Immature natural killer cell (primary cell): ENCODE results near the gene PHLDB2. TPM values are rescaled to one million over a fixed set of nuclear protein-coding genes. Genes with fewer than 3 reads are reported as not detected.
"Not testable (repeated sequence)": the region's sequence is repeated elsewhere in the genome, so short reads cannot be mapped to it uniquely, and the experiment has no call there.

Experiments
- DNase-seq, 3 donors: peaks; one replicate each; pipeline ENCODE4 v3.0.0; 2022; ENCODE audit warnings: mixed read lengths in 1 of 3
- H3K27ac Mint-ChIP-seq, 6 donors: one replicate each; pipeline ENCODE4 v1.8.0; 2020; ENCODE audit warnings: mixed read lengths in 6 of 6, mild to moderate bottlenecking in 5 of 6, inconsistent platforms in 4 of 6, moderate library complexity in 3 of 6
- H3K27me3 Mint-ChIP-seq, 3 donors: one replicate each; pipeline ENCODE4 v1.8.0; 2020 to 2021; ENCODE audit warnings: low read depth in 3 of 3, mild to moderate bottlenecking in 3 of 3, mixed read lengths in 3 of 3, moderate library complexity in 3 of 3, inconsistent platforms in 1 of 3
- H3K36me3 Mint-ChIP-seq, 3 donors: one replicate each; pipeline ENCODE4 v1.8.0; 2020; ENCODE audit warnings: mixed read lengths in 3 of 3, inconsistent platforms in 2 of 3, mild to moderate bottlenecking in 2 of 3
- H3K4me1 Mint-ChIP-seq, 2 donors: one replicate each; pipeline ENCODE4 v1.8.0; 2020; ENCODE audit warnings: inconsistent platforms in 2 of 2, mild to moderate bottlenecking in 2 of 2, mixed read lengths in 2 of 2, moderate library complexity in 1 of 2
- H3K4me3 Mint-ChIP-seq, 5 donors: one replicate each; pipeline ENCODE4 v1.8.0; 2020; ENCODE audit warnings: mild to moderate bottlenecking in 5 of 5, mixed read lengths in 5 of 5, inconsistent platforms in 3 of 5, moderate library complexity in 3 of 5
- H3K9me3 Mint-ChIP-seq, 6 donors: one replicate each; pipeline ENCODE4 v1.8.0; 2020; ENCODE audit warnings: mild to moderate bottlenecking in 6 of 6, mixed read lengths in 6 of 6, inconsistent platforms in 4 of 6, moderate library complexity in 3 of 6
- polyA plus RNA-seq, 3 donors: library from polyadenylated mRNA; unstranded; fragments of 300-500 nt; fragmentation: Illumina TruSeq; gene quantifications; one replicate each; pipeline ENCODE4 v1.2.3, GENCODE V29; 2021

Gene PHLDB2
- 10 to 100 TPM in 2 of 3 donors, 1 to 10 TPM in 1; 8.2 to 24.8 (median 11.2) TPM for polyA plus RNA-seq

DNA sequence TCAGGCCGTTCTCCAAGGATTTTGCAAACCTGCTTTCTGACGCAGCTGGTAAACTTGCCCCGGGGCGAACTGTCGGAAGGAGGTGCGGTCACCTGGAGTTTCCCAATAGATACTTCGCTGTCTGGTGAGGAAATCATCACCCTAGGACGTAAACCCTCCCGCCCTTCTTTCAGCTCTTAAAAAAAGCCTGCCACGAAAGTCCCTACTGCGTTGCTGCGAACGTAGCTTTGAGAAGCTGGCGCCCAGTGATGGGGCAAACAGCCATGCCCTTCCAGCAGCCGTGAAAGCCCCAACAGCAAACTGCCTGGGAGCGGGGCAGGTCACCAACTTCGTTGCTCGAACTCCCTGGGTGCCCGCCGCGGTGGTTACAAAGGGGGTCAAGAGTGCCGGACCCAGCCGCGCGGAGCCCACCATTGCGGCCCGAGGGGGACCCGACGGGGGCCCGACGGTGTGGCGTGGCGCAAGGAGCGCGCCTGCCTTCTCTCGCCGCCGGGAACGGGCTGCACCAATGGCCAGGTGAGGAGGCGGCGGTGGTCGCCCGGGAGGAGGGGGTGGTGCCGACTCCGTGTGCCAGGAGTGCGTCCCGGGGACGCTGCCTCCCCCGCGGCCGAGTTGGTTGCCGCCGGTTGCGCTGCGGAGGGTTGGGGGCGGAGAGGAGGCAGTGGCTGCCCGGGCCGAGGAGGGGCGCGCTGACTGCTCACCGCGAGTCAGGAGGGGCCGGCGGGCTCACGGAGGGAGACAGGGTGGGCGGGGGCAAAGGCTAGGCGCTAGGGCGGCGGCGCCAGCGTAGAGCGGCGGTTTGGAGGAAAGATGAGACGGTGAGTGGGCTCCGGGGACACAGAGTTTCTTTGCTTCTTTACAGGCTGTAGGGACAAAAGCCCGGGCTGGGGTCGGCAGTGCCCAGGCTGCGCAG is at the start of gene PHLDB2:
Gene PHLDB2 (plus strand): TSS at position 205 of the 913 bp plus-strand sequence. CDS start 24,813 bp downstream, outside the sequence.
- Mint-ChIP-seq H3K27ac (peak within 1 kb of the TSS; percentile 88 to 97 (median 96)), H3K36me3 (peaks cover 0 to 3% (median 0%) of the 10 kb centered on the region in 3 donors), H3K9me3 (no peaks in the 10 kb centered on the region), H3K4me3 (peak within 1 kb of the TSS; percentile 98 to 99 (median 98)), H3K27me3 (peaks cover 0 to 11% (median 5%) of the 10 kb centered on the region in 3 donors), H3K4me1 (peaks cover 51 to 52% of the 10 kb centered on the region in 2 donors)
- DNase-seq = peak; percentile 75 to 79 (median 76)

- no peak for DNase-seq
- Mint-ChIP-seq H3K27me3 (no peaks in the 10 kb centered on the region), H3K4me3 (no peak overlapping the region), H3K36me3 (peaks cover 0 to 7% (median 6%) of the 10 kb centered on the region in 3 donors), H3K4me1 (no peaks in the 10 kb centered on the region), H3K27ac (no peak overlapping the region), H3K9me3 (peaks cover 0 to 9% (median 0%) of the 10 kb centered on the region in 6 donors)
Measured at GRCh38 chr3:111810909-111811308, 48.2 kb upstream of the PHLDB2 start.

- Mint-ChIP-seq H3K9me3 (peaks cover 0 to 9% (median 2%) of the 10 kb centered on the region in 6 donors), H3K27me3 (no peaks in the 10 kb centered on the region), H3K36me3 (peaks cover 0 to 8% (median 7%) of the 10 kb centered on the region in 3 donors), H3K27ac (no peak overlapping the region), H3K4me3 (no peak overlapping the region), H3K4me1 (no peaks in the 10 kb centered on the region)
- no peak for DNase-seq
Measured at GRCh38 chr3:111811811-111812210, 47.3 kb upstream of the PHLDB2 start.

- H3K27me3 Mint-ChIP-seq = no peaks in the 10 kb centered on the region
- DNase-seq = no peak
- no peaks in the 10 kb centered on the region for H3K4me1 Mint-ChIP-seq
- peaks cover 0 to 9% (median 4%) of the 10 kb centered on the region in 6 donors for H3K9me3 Mint-ChIP-seq
- no peak overlapping the region for H3K4me3 Mint-ChIP-seq
- peaks cover 0 to 12% (median 7%) of the 10 kb centered on the region in 3 donors for H3K36me3 Mint-ChIP-seq
- H3K27ac Mint-ChIP-seq = no peak overlapping the region
Measured at GRCh38 chr3:111812701-111813100, 46.4 kb upstream of the PHLDB2 start.

DNA sequence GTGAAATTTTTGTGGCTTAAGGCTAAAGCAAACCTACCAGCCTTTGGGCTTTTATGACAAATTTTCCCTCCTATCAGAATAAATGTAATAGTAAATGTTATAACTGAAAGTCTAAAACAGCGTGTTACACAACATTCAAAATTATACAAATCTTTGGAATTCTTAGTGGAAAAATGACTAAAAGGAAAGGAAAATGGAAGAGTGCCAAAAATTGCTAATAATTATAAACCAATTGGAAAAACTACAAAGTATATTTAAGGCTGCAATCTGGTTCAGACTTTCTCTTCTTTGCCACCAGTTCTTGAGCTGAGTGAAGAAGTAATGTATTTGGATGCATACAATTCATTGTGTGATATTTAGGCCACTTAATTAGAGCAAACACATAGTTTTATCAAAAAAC is 45.6 kb upstream of the PHLDB2 start:
- Mint-ChIP-seq H3K4me3 (no peak overlapping the region), H3K27ac (no peak overlapping the region), H3K27me3 (no peaks in the 10 kb centered on the region), H3K36me3 (peaks cover 0 to 12% (median 7%) of the 10 kb centered on the region in 3 donors), H3K9me3 (peaks cover 0 to 9% (median 4%) of the 10 kb centered on the region in 6 donors), H3K4me1 (no peaks in the 10 kb centered on the region)
- DNase-seq = no peak

DNA sequence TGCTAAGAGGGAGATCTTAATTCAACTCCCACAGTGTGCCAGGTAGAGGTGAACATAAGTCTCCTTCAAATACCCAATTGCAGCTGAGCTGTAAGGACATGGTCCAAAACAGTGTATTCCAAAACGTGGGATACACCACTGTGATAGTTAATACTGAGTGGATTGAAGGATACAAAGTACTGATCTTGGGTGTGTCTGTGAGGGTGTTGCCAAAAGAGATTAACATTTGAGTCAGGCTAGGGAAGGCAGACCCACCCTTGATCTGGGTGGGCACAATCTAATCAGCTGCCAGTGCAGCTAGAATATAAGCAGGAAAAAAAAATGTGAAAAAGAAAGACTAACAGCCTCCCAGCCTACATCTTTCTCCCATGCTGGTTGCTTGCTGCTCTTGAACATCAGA is 45.1 kb upstream of the PHLDB2 start:
- Mint-ChIP-seq H3K27me3 (no peaks in the 10 kb centered on the region), H3K4me3 (no peak overlapping the region), H3K9me3 (peaks cover 0 to 9% (median 4%) of the 10 kb centered on the region in 6 donors), H3K27ac (no peak overlapping the region), H3K4me1 (no peaks in the 10 kb centered on the region), H3K36me3 (peaks cover 0 to 12% (median 7%) of the 10 kb centered on the region in 3 donors)
- DNase-seq = no peak

GRCh38 chr3:111816771-111817170 is 42.3 kb upstream of the PHLDB2 start:
- H3K27me3 Mint-ChIP-seq, H3K4me1 Mint-ChIP-seq, H3K4me3 Mint-ChIP-seq, DNase-seq, H3K27ac Mint-ChIP-seq: not testable (repeated sequence)
- Mint-ChIP-seq H3K9me3 (peaks cover 2 to 22% (median 5%) of the 10 kb centered on the region in 6 donors), H3K36me3 (peaks cover 7 to 16% (median 7%) of the 10 kb centered on the region in 3 donors)

DNA sequence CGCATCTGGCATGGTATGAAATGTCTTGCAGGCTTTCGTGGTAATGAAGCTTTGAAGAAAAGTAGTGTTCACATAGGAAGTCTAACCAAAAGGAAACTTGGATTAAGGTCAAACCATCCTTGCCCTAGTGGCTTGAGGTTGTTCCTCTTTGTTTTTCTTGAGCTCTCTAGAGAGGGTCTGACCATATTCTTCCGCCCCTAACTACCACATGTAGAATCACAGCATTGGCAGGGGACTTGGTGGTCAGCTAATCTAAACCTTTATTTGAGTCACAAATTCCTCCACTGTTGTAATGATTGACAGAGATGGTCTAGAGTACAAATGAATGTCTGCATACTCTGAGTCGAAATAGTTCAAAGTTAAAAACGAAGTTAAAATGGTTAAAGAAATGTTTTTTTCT is 39.1 kb upstream of the PHLDB2 start:
- Mint-ChIP-seq H3K4me1 (no peaks in the 10 kb centered on the region), H3K4me3 (no peak overlapping the region), H3K9me3 (peaks cover 2 to 22% (median 5%) of the 10 kb centered on the region in 6 donors), H3K27ac (no peak overlapping the region), H3K36me3 (peaks cover 7 to 16% (median 7%) of the 10 kb centered on the region in 3 donors), H3K27me3 (peaks cover 0 to 3% (median 2%) of the 10 kb centered on the region in 3 donors)
- DNase-seq = no peak

- no peak overlapping the region for H3K4me3 Mint-ChIP-seq
- H3K27ac Mint-ChIP-seq = no peak overlapping the region
- H3K27me3 Mint-ChIP-seq = peaks cover 0 to 3% (median 2%) of the 10 kb centered on the region in 3 donors
- DNase-seq = no peak
- H3K9me3 Mint-ChIP-seq = peaks cover under 1 to 16% (median 4%) of the 10 kb centered on the region in 6 donors
- peaks cover 0 to 11% (median 7%) of the 10 kb centered on the region in 3 donors for H3K36me3 Mint-ChIP-seq
- no peaks in the 10 kb centered on the region for H3K4me1 Mint-ChIP-seq
Measured at GRCh38 chr3:111820651-111821050, 38.4 kb upstream of the PHLDB2 start.

- peaks cover 0 to 7% (median 7%) of the 10 kb centered on the region in 3 donors for H3K36me3 Mint-ChIP-seq
- H3K27ac Mint-ChIP-seq = no peak overlapping the region
- no peak for DNase-seq
- H3K9me3 Mint-ChIP-seq = peaks cover 0 to 12% (median 4%) of the 10 kb centered on the region in 6 donors
- no peak overlapping the region for H3K4me3 Mint-ChIP-seq
- peaks cover 5 to 6% of the 10 kb centered on the region in 2 donors for H3K4me1 Mint-ChIP-seq
- H3K27me3 Mint-ChIP-seq = peaks cover 0 to 3% (median 2%) of the 10 kb centered on the region in 3 donors
Measured at GRCh38 chr3:111821891-111822290, 37.2 kb upstream of the PHLDB2 start.

DNA sequence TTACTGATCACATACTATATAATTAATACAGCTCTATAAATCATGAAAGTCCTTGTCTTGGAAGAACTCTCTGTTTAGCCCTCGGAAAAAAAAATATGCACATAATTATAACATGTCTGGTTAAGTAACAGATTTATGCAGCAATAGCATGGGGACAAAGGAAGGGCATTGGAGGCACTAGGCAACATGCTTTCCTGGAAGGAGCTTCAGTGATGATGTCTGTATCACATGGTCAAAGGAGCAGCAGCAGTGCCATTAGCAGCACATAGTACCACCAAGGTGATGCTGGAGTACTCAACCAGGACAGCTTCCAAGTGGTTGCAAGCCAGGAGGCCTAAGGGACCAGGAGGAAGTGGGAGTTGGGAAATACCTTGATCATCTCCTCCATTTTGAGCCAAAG is 36.3 kb upstream of the PHLDB2 start:
- H3K4me1 Mint-ChIP-seq = peaks cover 8 to 11% of the 10 kb centered on the region in 2 donors
- H3K36me3 Mint-ChIP-seq = peaks cover 0 to 7% (median 4%) of the 10 kb centered on the region in 3 donors
- H3K9me3 Mint-ChIP-seq = peaks cover 0 to 12% (median 4%) of the 10 kb centered on the region in 6 donors
- H3K27ac Mint-ChIP-seq = no peak overlapping the region
- H3K27me3 Mint-ChIP-seq = peaks cover 0 to 3% (median 2%) of the 10 kb centered on the region in 3 donors
- DNase-seq = no peak
- no peak overlapping the region for H3K4me3 Mint-ChIP-seq

GRCh38 chr3:111823341-111823855 is 35.7 kb upstream of the PHLDB2 start:
- H3K36me3 Mint-ChIP-seq = peaks cover 0 to 7% (median 4%) of the 10 kb centered on the region in 3 donors

DNA sequence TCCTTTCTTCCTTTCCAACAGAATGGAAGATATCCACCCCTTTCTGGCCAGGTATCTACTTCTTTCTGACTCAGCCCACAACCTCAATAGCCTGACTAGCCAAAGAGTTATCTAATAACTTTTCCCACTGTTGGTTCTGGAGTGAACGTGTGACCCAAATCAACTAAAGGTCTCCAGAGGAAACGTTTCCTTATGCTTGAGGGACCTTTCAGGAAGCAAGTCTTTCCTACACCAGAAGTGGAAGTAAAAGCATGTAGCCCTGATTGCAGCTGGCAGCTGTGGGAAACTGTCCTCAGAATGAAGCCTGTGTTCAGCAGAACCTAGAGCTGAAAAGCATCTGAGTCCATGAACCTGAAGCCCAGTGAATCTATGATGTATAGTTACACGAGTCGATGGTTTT is 34.7 kb upstream of the PHLDB2 start:
- no peak for DNase-seq
- H3K27ac Mint-ChIP-seq = no peak overlapping the region
- peaks cover 0 to 11% (median 3%) of the 10 kb centered on the region in 6 donors for H3K9me3 Mint-ChIP-seq
- H3K4me3 Mint-ChIP-seq = no peak overlapping the region
- H3K27me3 Mint-ChIP-seq = peaks cover 0 to 3% (median 2%) of the 10 kb centered on the region in 3 donors
- H3K4me1 Mint-ChIP-seq = peaks cover 8 to 11% of the 10 kb centered on the region in 2 donors
- H3K36me3 Mint-ChIP-seq = peaks cover 0 to 7% (median 4%) of the 10 kb centered on the region in 3 donors

More at GRCh38 chr3:111823341-111823855, 35.7 kb upstream of the PHLDB2 start:
- peaks cover 8 to 11% of the 10 kb centered on the region in 2 donors for H3K4me1 Mint-ChIP-seq
- H3K4me3 Mint-ChIP-seq = no peak overlapping the region
- no peak overlapping the region for H3K27ac Mint-ChIP-seq
- peaks cover 0 to 12% (median 4%) of the 10 kb centered on the region in 6 donors for H3K9me3 Mint-ChIP-seq
- H3K27me3 Mint-ChIP-seq = peaks cover 0 to 3% (median 2%) of the 10 kb centered on the region in 3 donors
- no peak for DNase-seq

DNA sequence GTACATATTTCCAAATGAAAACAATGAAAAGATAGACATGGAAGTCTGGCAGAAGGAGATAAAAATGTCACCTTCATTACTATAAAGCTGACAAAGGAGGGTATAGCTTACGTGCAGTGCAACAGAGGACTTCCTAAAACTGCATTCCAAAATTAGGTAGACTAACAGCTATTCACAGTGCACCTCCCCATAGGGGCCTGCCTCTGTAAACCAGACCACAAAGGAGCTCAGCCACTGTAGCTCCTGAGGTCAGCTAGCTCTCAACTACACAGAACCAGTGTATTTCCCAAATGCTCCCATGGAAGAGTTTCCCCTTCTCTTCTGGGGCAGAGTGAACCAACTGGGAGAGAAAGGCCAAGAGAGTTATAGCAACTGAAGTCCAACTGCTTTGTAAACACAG is 31.2 kb upstream of the PHLDB2 start:
- H3K27ac Mint-ChIP-seq = no peak overlapping the region
- H3K36me3 Mint-ChIP-seq = no peaks in the 10 kb centered on the region
- peaks cover 17 to 28% of the 10 kb centered on the region in 2 donors for H3K4me1 Mint-ChIP-seq
- H3K9me3 Mint-ChIP-seq = no peaks in the 10 kb centered on the region
- H3K4me3 Mint-ChIP-seq = no peak overlapping the region
- no peak for DNase-seq
- peaks cover under 1 to 2% (median 1%) of the 10 kb centered on the region in 3 donors for H3K27me3 Mint-ChIP-seq
